ENCODE data around the gene IFT20.

The IFT20 gene

DNA sequence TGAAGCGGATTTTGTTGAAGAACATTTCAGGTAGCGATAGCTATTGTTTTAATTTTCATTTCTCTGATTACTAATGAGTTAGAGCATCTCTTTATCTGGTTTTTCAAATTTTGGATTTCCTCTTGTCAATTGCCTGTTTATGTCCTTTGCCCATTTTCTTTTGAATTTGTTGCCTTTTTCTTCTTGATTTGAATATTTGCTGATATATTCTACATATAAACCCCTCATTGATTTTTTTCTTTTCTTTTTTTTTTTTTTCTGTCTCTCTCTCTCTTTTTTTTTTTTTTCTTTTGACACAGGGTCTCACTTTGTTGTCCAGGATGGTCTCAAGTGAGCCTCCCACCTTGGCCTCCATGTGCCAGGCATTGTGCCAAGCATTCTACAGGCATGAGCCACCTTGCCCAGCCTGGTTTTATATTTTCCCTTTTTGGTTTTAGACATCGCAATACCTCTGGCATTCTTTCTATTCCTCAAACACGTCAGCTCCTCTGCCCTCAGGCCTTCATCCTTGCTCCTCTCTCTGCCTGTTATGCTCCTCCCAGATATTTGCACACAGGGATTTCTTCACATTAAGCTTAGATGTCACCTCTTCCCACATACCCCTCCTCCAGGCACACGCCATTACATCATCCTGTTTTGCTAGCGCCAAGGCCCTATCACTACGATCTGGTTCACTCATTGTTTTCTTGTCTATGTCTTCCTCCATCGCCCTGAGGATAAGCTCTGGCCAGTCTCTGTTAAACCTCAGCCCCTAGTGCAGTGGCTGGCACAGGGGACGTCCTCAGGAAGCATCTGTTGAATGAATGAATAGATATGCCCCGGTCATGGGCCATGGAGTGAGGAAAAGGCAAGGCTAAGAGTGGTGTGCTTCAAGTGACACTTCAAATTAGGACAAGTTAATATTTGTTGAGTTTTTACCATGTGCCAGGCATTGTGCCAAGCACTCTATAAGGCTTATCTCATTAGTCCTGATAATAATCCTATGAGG is 44.8 kb upstream of the IFT20 start (continued):
- TF ChIP-seq ZNF596 (tag by site-specific recombination; IDR thresholded peaks at IDR 0.05) (no peak), SCRT2 (tag by site-specific recombination; IDR thresholded peaks at IDR 0.05) (peak; percentile 50; the same call in 1 of the 2 replicates), FEZF1 (tag by site-specific recombination; IDR thresholded peaks at IDR 0.05) (peak; percentile 39; the same call in 1 of the 2 replicates), EGR2 (tag by site-specific recombination; IDR thresholded peaks at IDR 0.05; ENCODE audit: low read depth) (peak; percentile 79), TSHZ1 (tag by site-specific recombination; IDR thresholded peaks at IDR 0.05; ENCODE audit: borderline replicate concordance) (no peak), ZNF19 (tag by site-specific recombination; IDR thresholded peaks at IDR 0.05; ENCODE audit: low read depth) (0 out of 2 replicates have a peak, but pooled peaks have one; percentile 5), SP7 (tag by site-specific recombination; IDR thresholded peaks at IDR 0.05) (peak; percentile 53; the same call in 1 of the 2 replicates), ZSCAN23 (tag by site-specific recombination; IDR thresholded peaks at IDR 0.05) (peak; percentile 20; the same call in 1 of the 2 replicates), ZNF768 (tag by site-specific recombination; IDR thresholded peaks at IDR 0.05) (no peak), ZNF169 (tag by site-specific recombination; IDR thresholded peaks at IDR 0.05) (no peak), ZNF146 (tag by site-specific recombination; IDR thresholded peaks at IDR 0.05) (no peak), ZNF623 (tag by site-specific recombination; IDR thresholded peaks at IDR 0.05) (no peak), ZNF677 (tag by site-specific recombination; IDR thresholded peaks at IDR 0.05) (no peak), ZNF121 (tag by site-specific recombination; IDR thresholded peaks at IDR 0.05) (no peak), ZBTB26 (tag by site-specific recombination; optimal IDR thresholded peaks at IDR 0.05) (no peak), ZNF629 (tag by site-specific recombination; IDR thresholded peaks at IDR 0.05) (peak; percentile 43), ZNF654 (tag by site-specific recombination; IDR thresholded peaks at IDR 0.05; ENCODE audit: low read depth) (no peak), ATF2 (tag by site-specific recombination; IDR thresholded peaks at IDR 0.05; ENCODE audit: low read depth) (peak; percentile 89), SP3 (tag by site-specific recombination; IDR thresholded peaks at IDR 0.05) (0 out of 2 replicates have a peak, but pooled peaks have one; percentile 15), RBAK (tag by site-specific recombination; IDR thresholded peaks at IDR 0.05) (no peak), IKZF3 (tag by site-specific recombination; IDR thresholded peaks at IDR 0.05) (no peak)
- TF ChIP-seq, protein P1, sequence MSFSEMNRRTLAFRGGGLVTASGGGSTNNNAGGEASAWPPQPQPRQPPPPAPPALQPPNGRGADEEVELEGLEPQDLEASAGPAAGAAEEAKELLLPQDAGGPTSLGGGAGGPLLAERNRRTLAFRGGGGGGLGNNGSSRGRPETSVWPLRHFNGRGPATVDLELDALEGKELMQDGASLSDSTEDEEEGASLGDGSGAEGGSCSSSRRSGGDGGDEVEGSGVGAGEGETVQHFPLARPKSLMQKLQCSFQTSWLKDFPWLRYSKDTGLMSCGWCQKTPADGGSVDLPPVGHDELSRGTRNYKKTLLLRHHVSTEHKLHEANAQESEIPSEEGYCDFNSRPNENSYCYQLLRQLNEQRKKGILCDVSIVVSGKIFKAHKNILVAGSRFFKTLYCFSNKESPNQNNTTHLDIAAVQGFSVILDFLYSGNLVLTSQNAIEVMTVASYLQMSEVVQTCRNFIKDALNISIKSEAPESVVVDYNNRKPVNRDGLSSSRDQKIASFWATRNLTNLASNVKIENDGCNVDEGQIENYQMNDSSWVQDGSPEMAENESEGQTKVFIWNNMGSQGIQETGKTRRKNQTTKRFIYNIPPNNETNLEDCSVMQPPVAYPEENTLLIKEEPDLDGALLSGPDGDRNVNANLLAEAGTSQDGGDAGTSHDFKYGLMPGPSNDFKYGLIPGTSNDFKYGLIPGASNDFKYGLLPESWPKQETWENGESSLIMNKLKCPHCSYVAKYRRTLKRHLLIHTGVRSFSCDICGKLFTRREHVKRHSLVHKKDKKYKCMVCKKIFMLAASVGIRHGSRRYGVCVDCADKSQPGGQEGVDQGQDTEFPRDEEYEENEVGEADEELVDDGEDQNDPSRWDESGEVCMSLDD (tag by site-specific recombination; IDR thresholded peaks at IDR 0.05), result no peak
- TF ChIP-seq, protein P2, sequence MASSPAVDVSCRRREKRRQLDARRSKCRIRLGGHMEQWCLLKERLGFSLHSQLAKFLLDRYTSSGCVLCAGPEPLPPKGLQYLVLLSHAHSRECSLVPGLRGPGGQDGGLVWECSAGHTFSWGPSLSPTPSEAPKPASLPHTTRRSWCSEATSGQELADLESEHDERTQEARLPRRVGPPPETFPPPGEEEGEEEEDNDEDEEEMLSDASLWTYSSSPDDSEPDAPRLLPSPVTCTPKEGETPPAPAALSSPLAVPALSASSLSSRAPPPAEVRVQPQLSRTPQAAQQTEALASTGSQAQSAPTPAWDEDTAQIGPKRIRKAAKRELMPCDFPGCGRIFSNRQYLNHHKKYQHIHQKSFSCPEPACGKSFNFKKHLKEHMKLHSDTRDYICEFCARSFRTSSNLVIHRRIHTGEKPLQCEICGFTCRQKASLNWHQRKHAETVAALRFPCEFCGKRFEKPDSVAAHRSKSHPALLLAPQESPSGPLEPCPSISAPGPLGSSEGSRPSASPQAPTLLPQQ (tag by site-specific recombination; IDR thresholded peaks at IDR 0.05), result no peak
- TF ChIP-seq, protein P3, sequence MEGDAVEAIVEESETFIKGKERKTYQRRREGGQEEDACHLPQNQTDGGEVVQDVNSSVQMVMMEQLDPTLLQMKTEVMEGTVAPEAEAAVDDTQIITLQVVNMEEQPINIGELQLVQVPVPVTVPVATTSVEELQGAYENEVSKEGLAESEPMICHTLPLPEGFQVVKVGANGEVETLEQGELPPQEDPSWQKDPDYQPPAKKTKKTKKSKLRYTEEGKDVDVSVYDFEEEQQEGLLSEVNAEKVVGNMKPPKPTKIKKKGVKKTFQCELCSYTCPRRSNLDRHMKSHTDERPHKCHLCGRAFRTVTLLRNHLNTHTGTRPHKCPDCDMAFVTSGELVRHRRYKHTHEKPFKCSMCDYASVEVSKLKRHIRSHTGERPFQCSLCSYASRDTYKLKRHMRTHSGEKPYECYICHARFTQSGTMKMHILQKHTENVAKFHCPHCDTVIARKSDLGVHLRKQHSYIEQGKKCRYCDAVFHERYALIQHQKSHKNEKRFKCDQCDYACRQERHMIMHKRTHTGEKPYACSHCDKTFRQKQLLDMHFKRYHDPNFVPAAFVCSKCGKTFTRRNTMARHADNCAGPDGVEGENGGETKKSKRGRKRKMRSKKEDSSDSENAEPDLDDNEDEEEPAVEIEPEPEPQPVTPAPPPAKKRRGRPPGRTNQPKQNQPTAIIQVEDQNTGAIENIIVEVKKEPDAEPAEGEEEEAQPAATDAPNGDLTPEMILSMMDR (tag by site-specific recombination; IDR thresholded peaks at IDR 0.05), result no peak
- TF ChIP-seq, protein P4, sequence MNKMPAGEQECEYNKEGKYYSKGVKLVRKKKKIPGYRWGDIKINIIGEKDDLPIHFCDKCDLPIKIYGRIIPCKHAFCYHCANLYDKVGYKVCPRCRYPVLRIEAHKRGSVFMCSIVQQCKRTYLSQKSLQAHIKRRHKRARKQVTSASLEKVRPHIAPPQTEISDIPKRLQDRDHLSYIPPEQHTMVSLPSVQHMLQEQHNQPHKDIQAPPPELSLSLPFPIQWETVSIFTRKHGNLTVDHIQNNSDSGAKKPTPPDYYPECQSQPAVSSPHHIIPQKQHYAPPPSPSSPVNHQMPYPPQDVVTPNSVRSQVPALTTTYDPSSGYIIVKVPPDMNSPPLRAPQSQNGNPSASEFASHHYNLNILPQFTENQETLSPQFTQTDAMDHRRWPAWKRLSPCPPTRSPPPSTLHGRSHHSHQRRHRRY (tag by site-specific recombination; IDR thresholded peaks at IDR 0.05), result no peak

Data from HEK293 (cell line).